HepG2 (cell line): ENCODE measurements around the gene ZNF584. TPM values are rescaled to one million over a fixed set of nuclear protein-coding genes. Genes with fewer than 3 reads are reported as not detected.

ENCODE experiments used
- ATF3 ChIP-seq: sonication (generic); formaldehyde crosslinking; IDR thresholded peaks from 2 replicates; pipeline ENCODE4 v1.4.0; 2020; ENCODE audit warnings: missing genetic modification reagents
- CBX5 ChIP-seq: sonication (generic); formaldehyde crosslinking; IDR thresholded peaks from 2 replicates; pipeline ENCODE4 v1.4.0; 2020; ENCODE audit warnings: missing genetic modification reagents, borderline replicate concordance
- HCFC1 ChIP-seq: fragments of 150-350 bp; IDR thresholded peaks from 2 replicates; pipeline ENCODE4 v1.6.1; 2014; ENCODE audit warnings: low read depth, low read length
- HHEX ChIP-seq: IDR thresholded peaks from 2 replicates; pipeline ENCODE4 v1.6.1; 2016; ENCODE audit warnings: control low read depth
- KAT7 ChIP-seq: IDR thresholded peaks from 2 replicates; pipeline ENCODE4 v1.6.1; 2018; ENCODE audit warnings: borderline replicate concordance, missing compliant biosample characterization
- PBX2 ChIP-seq: IDR thresholded peaks from 2 replicates; pipeline ENCODE4 v1.6.1; 2016; ENCODE audit warnings: control low read depth
- PRDM4 ChIP-seq: sonication (generic); formaldehyde crosslinking; IDR thresholded peaks from 2 replicates; pipeline ENCODE4 v1.9.0; 2021; ENCODE audit warnings: missing genetic modification reagents, borderline replicate concordance
- RARA ChIP-seq: IDR thresholded peaks from 2 replicates; pipeline ENCODE4 v1.6.1; 2016; ENCODE audit warnings: missing genetic modification reagents, missing compliant biosample characterization
- SKI ChIP-seq: fragments of 450-650 bp; IDR thresholded peaks from one replicate; pipeline ENCODE4 v1.6.1; 2018; ENCODE audit warnings: mild to moderate bottlenecking; ENCODE audit not compliant: partially characterized antibody
- SOX13 ChIP-seq, 3 experiments: fragments of 450-650 bp in 1 of 3; sonication (generic) in 1 of 3; formaldehyde crosslinking in 1 of 3; IDR thresholded peaks in 2 of 3; conservative IDR thresholded peaks in 1 of 3; 2 replicates each; pipeline versions ENCODE4 v1.5.0 to v1.6.1; 2016 to 2020; ENCODE audit warnings: antibody characterized with exemption in 1 of 3, mild to moderate bottlenecking in 1 of 3, missing compliant biosample characterization in 1 of 3, missing genetic modification reagents in 1 of 3, moderate library complexity in 1 of 3
- TIGD3 ChIP-seq: sonication (generic); formaldehyde crosslinking; IDR thresholded peaks from 2 replicates; pipeline ENCODE4 v1.5.1; 2020; ENCODE audit warnings: mild to moderate bottlenecking, missing genetic modification reagents, borderline replicate concordance
- TMF1 ChIP-seq: sonication (generic); formaldehyde crosslinking; IDR thresholded peaks from 2 replicates; pipeline ENCODE4 v1.8.1; 2022; ENCODE audit warnings: low read depth, missing genetic modification reagents
- ZBTB7A ChIP-seq: sonication (generic); formaldehyde crosslinking; IDR thresholded peaks from 2 replicates; pipeline ENCODE4 v1.8.0; 2022; ENCODE audit warnings: mild to moderate bottlenecking, missing genetic modification reagents
- ZFX ChIP-seq: sonication (generic); formaldehyde crosslinking; IDR thresholded peaks from 2 replicates; pipeline ENCODE4 v1.4.0; 2020; ENCODE audit warnings: mild to moderate bottlenecking, low read depth, missing genetic modification reagents, moderate library complexity
- ZNF180 ChIP-seq: sonication (generic); formaldehyde crosslinking; IDR thresholded peaks from 2 replicates; pipeline ENCODE4 v1.4.0; 2020; ENCODE audit warnings: low read depth, missing genetic modification reagents, borderline replicate concordance
- ZNF230 ChIP-seq: sonication (generic); formaldehyde crosslinking; IDR thresholded peaks from 2 replicates; pipeline ENCODE4 v1.4.0; 2020; ENCODE audit warnings: mild to moderate bottlenecking, missing genetic modification reagents
- ZNF383 ChIP-seq: sonication (generic); formaldehyde crosslinking; IDR thresholded peaks from 2 replicates; pipeline ENCODE4 v1.4.0; 2020; ENCODE audit warnings: missing genetic modification reagents, mild to moderate bottlenecking, borderline replicate concordance
- ZNF678 ChIP-seq: sonication (generic); formaldehyde crosslinking; IDR thresholded peaks from 2 replicates; pipeline ENCODE4 v1.4.0; 2020; ENCODE audit warnings: mild to moderate bottlenecking, missing genetic modification reagents
- ZNF709 ChIP-seq: sonication (generic); formaldehyde crosslinking; IDR thresholded peaks from 2 replicates; pipeline ENCODE4 v1.5.0; 2020; ENCODE audit warnings: mild to moderate bottlenecking, missing genetic modification reagents
- ZNF773 ChIP-seq: sonication (generic); formaldehyde crosslinking; IDR thresholded peaks from 2 replicates; pipeline ENCODE4 v1.4.0; 2020; ENCODE audit warnings: missing genetic modification reagents, borderline replicate concordance
- polyA plus RNA-seq, 8 experiments: library from polyadenylated mRNA; depleted of rRNA in 3 of 8; stranded (reverse) in 7 of 8; unstranded in 1 of 8; fragments of >200 nt; fragmentation: Illumina TruSeq in 4 of 8; extraction: Trizol in 4 of 8; gene quantifications; 2 replicates each; pipeline versions ENCODE4 v1.2.1 to v1.2.3, GENCODE V29; 2011 to 2016; ENCODE audit warnings: low read depth in 4 of 8, missing spikeins in 1 of 8, mixed read lengths in 1 of 8; ENCODE audit not compliant: insufficient read depth in 1 of 8
- total RNA-seq, 5 experiments: library from RNA; depleted of rRNA; stranded (reverse); fragments of >200 nt; fragmentation: Illumina TruSeq; extraction: Trizol; gene quantifications; 2 replicates each; pipeline ENCODE4 v1.2.3, GENCODE V29; 2016; ENCODE audit warnings: low read depth in 1 of 5
- TF ChIP-seq, protein P1 (sequence below): sonication (generic); formaldehyde crosslinking; IDR thresholded peaks from 2 replicates; pipeline ENCODE4 v1.5.0; 2020; ENCODE audit warnings: mild to moderate bottlenecking, missing genetic modification reagents

The ZNF584 gene
- total and polyA plus RNA-seq, 2 of the 13 experiments (the other 11 are each of a cell fraction or from before 2014, with no cell fraction given): 2.4 to 7.0 TPM

GRCh38 chr19:58408152-58409009, at the start of gene ZNF584 (continued):
- no peak for TF ChIP-seq HHEX (CRISPR knock-in tag)
- TF ChIP-seq ZNF678 (CRISPR knock-in tag): no peak
- TF ChIP-seq ZNF773 (CRISPR knock-in tag): no peak
- TF ChIP-seq ZNF709 (CRISPR knock-in tag): peak; percentile 86
- no peak for TF ChIP-seq TIGD3
- no peak; the same call in 1 of the 2 replicates for TF ChIP-seq PRDM4 (CRISPR knock-in tag)
- no peak for TF ChIP-seq CBX5
- TF ChIP-seq ZNF230 (CRISPR knock-in tag): peak; percentile 90; the same call in 1 of the 2 replicates
- peak; percentile 89 for TF ChIP-seq HCFC1
- TF ChIP-seq SOX13 (IDR thresholded peaks at IDR 0.05): no peak
- TF ChIP-seq SOX13 (CRISPR knock-in tag; conservative IDR thresholded peaks at IDR 0.05 in 1 of 2, IDR thresholded peaks at IDR 0.05 in 1 of 2): no peak; a peak in 1 of 4 replicates
- TF ChIP-seq SKI: no peak
- peak; percentile 95; the same call in 1 of the 2 replicates for TF ChIP-seq ZNF383
- 0 out of 2 replicates have a peak, but pooled peaks have one; percentile 17 for TF ChIP-seq ZBTB7A
- TF ChIP-seq ZFX (CRISPR knock-in tag): peak; percentile 89
- no peak for TF ChIP-seq PBX2
- no peak for TF ChIP-seq RARA
- peak; percentile 6; the same call in 1 of the 2 replicates for TF ChIP-seq ATF3
- TF ChIP-seq ZNF180 (CRISPR knock-in tag): no peak
- 0 out of 2 replicates have a peak, but pooled peaks have one; percentile 45 for TF ChIP-seq TMF1 (CRISPR knock-in tag)
- TF ChIP-seq, protein P1, sequence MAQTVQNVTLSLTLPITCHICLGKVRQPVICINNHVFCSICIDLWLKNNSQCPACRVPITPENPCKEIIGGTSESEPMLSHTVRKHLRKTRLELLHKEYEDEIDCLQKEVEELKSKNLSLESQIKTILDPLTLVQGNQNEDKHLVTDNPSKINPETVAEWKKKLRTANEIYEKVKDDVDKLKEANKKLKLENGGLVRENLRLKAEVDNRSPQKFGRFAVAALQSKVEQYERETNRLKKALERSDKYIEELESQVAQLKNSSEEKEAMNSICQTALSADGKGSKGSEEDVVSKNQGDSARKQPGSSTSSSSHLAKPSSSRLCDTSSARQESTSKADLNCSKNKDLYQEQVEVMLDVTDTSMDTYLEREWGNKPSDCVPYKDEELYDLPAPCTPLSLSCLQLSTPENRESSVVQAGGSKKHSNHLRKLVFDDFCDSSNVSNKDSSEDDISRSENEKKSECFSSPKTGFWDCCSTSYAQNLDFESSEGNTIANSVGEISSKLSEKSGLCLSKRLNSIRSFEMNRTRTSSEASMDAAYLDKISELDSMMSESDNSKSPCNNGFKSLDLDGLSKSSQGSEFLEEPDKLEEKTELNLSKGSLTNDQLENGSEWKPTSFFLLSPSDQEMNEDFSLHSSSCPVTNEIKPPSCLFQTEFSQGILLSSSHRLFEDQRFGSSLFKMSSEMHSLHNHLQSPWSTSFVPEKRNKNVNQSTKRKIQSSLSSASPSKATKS (CRISPR knock-in tag): no peak
- peak; percentile 49; the same call in 1 of the 2 replicates for TF ChIP-seq KAT7 (CRISPR knock-in tag)
